Eye (tissue), 1 donor: ENCODE results near the gene NRN1L.
"Not testable (repeated sequence)": the region's sequence is repeated elsewhere in the genome, so short reads cannot be mapped to it uniquely, and the experiment has no call there.

ENCODE experiments used
- DNase-seq: peaks from one replicate; pipeline ENCODE4 v3.0.0-alpha.2; 2015

Gene NRN1L

DNA sequence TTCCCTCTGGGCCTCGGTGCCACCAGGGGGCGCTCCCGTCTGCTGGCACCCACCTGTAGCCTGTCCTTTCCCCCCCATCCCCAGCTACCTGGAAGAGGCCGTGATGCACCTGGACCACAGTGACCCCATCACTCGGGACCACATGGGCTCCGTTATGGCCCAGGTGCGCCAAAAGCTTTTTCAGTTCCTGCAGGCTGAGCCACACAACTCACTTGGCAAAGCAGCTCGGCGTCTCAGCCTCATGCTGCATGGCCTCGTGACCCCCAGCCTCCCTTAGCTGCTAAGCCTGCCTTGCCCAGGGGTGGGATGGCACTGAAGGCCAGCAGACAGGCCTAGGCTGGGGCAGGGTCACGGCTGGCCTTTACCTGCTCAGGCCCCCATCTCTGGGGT is 818 bp upstream of the NRN1L start:
- peak; percentile 54 for DNase-seq

- no peak for DNase-seq
Measured at GRCh38 chr16:67885545-67885944, 860 bp downstream of the NRN1L start.

DNA sequence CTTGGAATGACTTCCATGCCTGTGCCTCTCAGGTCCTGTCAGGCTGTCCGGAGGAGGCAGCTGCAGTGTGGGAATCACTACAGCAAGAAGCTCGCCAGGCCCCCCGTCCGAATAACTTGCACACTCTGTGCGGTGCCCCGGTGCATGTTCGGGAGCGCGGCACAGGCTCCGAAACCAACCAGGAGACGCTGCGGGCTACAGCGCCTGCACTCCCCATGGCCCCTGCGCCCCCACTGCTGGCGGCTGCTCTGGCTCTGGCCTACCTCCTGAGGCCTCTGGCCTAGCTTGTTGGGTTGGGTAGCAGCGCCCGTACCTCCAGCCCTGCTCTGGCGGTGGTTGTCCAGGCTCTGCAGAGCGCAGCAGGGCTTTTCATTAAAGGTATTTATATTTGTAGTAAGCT is 1.3 kb downstream of the NRN1L start:
- DNase-seq: no peak

DNA sequence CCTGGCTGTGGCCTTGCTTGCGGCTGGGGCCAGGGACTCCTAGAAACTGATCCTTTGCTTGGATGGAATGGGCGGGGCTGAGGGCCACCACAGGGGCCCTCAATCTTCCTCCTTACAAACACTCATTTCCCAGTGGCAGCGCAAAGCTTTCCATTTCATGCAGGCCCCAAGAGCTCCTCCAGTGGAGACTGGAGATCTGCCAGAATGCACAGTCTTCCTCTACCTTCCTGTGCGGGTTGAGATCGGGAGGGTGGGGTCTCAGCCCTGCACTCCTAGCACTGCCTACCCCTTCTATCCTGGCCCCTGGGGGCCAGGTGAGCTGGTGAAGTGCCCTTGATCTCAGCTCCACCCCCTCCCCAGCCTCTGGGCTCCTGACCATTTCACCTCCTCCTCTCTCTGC is 1.7 kb downstream of the NRN1L start:
- no peak for DNase-seq

- DNase-seq: peak; percentile 38
Measured at GRCh38 chr16:67888331-67888730, 3.6 kb downstream of the NRN1L start.

- DNase-seq: no peak
Measured at GRCh38 chr16:67892375-67892774, 7.7 kb downstream of the NRN1L start.

- DNase-seq: peak; percentile 98
Measured at GRCh38 chr16:67892899-67893742, 8.4 kb downstream of the NRN1L start, which contains the start of gene PSKH1. Gene PSKH1, plus strand, starts transcription at chr16:67893254. Its CDS starts 15,496 bp downstream, at chr16:67908750.

DNA sequence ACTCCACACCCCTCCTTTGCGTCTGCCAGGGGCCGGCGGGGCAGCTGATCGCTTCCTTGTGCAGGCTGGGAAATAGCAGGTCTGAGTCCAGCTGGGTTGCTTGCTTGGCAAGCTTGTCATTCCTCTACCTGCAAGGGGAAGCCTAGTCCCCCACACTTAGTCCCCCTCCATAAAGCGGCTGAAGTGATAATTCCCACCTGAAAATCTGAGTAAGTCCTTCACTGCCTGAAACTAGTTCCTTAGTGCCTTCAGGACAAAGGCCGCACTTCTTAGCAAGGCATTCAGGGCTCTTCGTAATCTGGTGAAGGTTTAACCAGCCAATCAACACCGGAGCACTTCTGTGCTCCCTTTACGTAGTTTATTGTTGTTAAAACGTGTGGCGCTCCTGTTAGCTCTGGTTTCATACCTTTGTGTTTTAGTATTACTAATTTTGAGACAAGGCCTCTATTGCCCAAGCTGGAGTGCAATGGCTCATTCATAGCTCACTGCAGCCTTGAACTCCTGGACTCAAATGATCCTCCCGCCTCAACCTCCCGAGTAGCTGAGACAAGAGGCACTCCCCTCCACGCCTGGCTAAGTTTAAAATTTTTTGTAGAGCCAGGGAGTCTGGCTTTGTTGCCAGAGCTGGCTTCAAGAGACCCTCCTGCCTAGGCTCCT is 9.2 kb downstream of the NRN1L start:
- DNase-seq: no peak

DNA sequence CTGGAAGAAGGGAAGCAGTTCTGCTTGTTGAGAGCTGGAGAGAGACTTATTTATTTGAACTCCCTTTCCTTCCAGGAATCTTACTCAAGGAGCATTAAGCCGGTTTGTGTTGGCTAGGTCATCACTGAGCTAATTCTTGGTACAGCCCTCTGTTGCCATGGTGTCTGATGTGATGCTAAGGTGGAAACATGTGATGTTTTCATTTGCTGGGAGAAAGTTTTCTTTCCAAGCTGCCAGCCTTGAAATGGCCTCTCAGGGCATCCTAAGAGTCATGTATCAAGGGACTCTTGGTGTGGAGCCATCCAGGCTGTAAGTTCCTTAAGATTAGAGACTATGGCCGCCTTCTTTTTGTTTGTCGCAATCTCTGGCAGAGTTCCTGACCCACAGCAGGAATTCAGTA is 12.5 kb downstream of the NRN1L start:
- DNase-seq: peak; percentile 55

DNA sequence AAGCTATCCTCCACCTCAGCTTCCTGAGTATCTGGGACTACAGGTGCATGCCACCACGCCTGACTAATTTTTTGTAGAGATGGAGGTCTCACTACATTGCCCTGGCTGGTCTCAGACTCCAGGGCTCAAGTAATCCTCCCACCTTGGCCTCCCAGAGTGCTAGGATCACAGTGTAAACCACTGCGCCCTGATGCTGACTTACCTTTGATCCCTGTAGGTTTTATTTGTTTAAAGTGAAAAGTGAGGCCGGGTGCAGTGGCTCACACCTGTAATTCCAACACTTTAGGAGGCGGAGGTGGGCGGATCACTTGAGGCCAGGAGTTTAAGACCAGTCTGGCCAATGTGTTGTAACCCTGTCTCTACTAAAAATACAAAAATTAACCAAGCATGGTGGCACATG is 17.0 kb downstream of the NRN1L start:
- no peak for DNase-seq

DNA sequence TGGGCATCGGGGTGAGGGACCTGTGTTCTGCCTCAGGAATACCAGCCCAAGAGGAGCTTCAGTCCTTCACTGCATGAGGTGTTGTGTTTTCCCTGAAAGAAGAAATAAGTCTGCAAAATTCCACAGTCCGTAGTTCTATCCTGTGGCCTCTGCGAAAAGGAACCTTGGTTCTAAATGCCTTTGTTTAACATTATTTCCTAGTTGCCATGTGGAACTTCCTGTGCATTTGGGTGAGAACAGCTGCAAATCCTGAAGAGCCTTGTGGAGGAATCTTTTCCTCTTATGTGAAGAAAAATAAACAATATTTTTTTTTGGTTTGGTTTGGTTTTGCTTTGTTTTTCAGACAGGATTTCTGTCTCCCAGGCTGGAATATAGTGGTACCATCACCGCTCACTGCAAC is 18.1 kb downstream of the NRN1L start:
- no peak for DNase-seq

DNA sequence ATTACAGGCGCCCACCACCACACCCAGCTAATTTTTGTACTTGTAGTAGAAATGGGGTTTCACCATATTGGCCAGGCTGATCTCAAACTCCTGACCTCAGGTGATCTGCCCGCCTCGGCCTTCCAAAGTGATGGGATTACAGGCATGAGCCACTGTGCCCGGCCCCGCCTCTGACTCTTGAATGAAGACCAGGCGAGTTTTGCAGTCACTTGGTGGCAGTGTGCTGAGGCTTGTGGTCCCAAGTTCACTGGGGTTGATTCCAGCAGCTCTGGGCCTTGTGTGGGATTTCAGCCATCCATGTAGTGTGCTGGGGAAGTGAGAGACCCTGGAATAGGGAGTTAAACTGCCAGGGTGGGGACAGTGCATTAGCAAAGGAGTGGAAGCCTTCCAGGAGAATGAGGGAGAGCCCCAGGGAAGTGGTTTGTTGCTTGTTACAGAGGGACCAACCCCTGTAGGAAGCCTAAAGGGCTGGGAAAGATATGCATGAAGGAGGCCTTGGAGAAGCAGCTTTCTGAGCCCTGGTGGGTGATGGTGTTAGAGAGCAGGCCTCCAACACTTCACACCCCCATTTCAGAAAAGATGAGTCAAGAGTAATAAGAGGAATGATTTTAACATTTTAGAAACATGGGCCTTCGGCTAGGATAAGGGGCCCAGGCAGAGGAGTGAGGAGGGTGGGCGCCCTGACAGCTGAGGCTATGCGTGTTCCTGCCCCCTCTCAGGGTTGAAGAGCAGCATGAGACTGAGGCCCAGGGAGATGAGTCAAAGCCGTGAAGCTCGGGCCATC is 22.9 kb downstream of the NRN1L start:
- DNase-seq: no peak

DNA sequence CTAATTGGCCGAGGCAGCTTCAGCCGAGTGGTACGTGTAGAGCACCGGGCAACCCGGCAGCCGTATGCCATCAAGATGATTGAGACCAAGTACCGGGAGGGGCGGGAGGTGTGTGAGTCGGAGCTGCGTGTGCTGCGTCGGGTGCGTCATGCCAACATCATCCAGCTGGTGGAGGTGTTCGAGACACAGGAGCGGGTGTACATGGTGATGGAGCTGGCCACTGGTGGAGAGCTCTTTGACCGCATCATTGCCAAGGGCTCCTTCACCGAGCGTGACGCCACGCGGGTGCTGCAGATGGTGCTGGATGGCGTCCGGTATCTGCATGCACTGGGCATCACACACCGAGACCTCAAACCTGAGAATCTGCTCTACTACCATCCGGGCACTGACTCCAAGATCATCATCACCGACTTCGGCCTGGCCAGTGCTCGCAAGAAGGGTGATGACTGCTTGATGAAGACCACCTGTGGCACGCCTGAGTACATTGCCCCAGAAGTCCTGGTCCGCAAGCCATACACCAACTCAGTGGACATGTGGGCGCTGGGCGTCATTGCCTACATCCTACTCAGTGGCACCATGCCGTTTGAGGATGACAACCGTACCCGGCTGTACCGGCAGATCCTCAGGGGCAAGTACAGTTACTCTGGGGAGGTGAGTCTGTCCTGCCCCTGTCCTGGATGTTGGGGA is 24.5 kb downstream of the NRN1L start:
- DNase-seq: no peak

GRCh38 chr16:67910158-67910557 is 25.5 kb downstream of the NRN1L start:
- DNase-seq: peak; percentile 35

- DNase-seq: no peak
Measured at GRCh38 chr16:67914758-67915495, 30.2 kb downstream of the NRN1L start.

GRCh38 chr16:67915496-67915769 is 30.7 kb downstream of the NRN1L start:
- not testable (repeated sequence) for DNase-seq

DNA sequence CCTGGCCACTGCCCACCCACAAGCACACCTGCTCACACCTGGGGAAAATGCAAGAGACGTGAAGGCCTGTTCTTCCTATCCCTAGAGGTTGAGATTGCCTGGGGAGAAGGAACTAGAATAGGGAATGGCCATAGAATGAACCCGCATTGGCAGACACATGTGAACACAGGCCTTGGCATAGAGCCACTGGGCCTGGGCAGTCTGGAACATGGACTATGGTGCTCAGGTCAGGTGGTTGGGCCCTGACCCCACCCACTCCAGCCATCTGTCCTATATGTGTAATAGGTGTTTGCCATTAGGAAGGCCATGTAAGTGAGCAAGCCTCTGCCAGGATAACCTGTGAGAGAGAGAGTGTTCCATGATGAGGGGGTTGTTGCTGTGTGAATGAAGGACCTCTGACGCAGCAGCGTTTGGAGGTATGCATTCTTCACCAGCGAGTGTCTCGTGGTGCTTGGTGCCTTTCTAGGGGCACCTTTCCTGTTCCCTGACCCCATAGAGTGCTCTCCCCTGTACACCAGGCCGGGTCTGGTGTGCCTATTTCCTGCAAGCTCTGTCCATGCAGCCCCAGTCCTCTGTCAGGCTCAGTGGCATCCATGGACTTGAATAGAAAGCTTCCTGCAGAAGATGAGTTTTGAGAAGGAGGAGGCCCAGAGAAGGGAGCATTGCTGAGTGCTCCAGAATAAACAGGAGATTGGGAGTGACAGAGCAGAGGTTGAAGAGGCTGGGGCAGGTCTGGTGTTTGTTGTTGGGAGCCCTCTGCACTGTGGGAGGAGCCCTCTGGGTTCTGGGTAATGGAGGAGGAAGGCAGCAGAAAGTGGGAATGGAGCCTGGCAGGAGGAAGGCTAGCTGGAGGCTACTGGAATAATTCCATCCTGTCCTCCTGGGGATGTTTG is 31.4 kb downstream of the NRN1L start:
- DNase-seq: no peak

- no peak for DNase-seq
Measured at GRCh38 chr16:67917140-67917851, 32.6 kb downstream of the NRN1L start.

DNA sequence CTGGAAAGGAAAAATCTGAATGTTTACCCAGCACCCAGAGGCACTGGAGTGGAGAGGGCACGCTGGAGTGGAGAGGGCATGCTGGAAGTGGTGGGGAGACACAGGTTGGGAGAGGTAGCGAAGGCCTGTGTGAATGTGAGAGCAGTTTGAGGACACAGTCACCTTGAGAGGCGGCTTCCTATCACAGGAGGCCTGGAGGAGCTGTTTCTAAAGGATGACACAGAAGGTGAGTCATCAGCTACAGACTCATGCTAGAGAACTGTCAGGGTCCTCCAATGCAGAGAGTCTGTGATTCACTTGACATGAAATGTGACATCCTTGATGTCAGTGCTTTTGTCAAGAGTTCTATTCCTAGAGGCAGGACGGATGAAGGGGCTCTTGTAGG is 33.2 kb downstream of the NRN1L start:
- DNase-seq: no peak

DNA sequence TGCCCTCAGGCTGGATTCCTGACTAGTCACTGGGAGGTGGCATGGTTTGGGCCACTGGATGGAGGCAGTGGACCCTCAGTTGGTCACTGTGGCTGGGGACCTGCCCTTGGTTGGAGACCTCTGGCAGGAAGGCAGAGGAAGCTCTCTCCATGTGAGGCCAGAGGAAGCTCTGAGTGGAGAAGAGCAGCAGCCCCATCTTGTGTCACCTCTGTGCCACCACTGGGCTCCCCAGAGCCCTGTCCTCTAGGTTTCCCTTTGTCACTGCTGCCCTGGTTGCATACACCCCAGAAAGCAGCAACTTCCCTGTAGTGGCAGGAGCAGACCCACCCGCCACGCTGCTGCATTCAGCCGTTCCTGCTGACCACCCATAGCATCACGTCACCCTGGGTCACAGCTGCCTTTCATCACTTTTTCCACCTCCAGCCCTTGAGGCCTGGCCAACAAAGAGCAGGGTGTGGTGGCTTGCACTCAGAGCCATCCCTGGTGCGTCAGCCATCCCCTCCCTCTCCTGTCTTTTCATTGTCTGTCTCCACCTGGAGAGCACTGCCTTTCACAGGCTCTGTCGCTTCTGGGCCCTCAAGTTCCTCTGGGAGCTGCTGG is 35.0 kb downstream of the NRN1L start:
- no peak for DNase-seq
